GM12878 (cell line): ENCODE data around the gene WIPF2.

ENCODE experiments used
- IKZF2 ChIP-seq, 2 experiments: fragments of 450-650 bp; IDR thresholded peaks; 2 replicates each; pipeline ENCODE4 v1.6.1; 2017; ENCODE audit warnings: mild to moderate bottlenecking in 2 of 2, moderate library complexity in 2 of 2
- TF ChIP-seq, protein P1 (sequence below), 3 experiments: IDR thresholded peaks in 2 of 3; conservative IDR thresholded peaks in 1 of 3; 2 replicates each; pipeline ENCODE4 v1.5.1; 2011; ENCODE audit warnings: low read depth in 3 of 3, low read length in 3 of 3, mild to moderate bottlenecking in 3 of 3, control low read depth in 2 of 3, moderate library complexity in 2 of 3, inconsistent platforms in 1 of 3, mixed read lengths in 1 of 3; ENCODE audit not compliant: control insufficient read depth in 2 of 3, insufficient read depth in 1 of 3; ENCODE audit errors: extremely low read depth in 1 of 3

DNA sequence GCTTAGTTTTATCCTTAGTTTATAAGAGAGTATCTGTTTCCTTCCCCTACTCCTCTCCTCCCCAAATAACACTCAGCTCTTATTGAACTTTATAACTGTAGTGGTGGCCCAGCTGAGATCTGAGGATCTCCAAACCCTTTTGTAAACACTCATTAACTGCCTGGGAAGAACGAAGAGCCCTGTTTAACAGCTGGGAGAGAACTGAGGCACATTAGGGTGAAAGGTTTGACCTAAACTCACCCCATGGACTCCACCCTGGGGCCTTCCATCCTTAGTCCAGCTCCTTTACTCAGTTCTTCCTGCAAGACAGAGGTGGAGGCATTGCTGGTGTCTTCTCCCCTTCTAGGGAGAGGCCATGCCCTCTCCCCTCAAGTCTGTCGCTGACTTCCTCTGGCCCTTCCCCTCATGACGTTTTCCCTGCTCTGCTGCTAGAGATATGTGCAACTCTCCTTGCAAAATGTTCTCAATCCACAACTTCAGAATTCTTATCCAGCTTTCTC lies 88.7 kb downstream of the WIPF2 start:
- TF ChIP-seq, protein P1, sequence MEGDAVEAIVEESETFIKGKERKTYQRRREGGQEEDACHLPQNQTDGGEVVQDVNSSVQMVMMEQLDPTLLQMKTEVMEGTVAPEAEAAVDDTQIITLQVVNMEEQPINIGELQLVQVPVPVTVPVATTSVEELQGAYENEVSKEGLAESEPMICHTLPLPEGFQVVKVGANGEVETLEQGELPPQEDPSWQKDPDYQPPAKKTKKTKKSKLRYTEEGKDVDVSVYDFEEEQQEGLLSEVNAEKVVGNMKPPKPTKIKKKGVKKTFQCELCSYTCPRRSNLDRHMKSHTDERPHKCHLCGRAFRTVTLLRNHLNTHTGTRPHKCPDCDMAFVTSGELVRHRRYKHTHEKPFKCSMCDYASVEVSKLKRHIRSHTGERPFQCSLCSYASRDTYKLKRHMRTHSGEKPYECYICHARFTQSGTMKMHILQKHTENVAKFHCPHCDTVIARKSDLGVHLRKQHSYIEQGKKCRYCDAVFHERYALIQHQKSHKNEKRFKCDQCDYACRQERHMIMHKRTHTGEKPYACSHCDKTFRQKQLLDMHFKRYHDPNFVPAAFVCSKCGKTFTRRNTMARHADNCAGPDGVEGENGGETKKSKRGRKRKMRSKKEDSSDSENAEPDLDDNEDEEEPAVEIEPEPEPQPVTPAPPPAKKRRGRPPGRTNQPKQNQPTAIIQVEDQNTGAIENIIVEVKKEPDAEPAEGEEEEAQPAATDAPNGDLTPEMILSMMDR (IDR thresholded peaks at IDR 0.05 in 2 of 3, conservative IDR thresholded peaks at IDR 0.05 in 1 of 3; ENCODE audit: control insufficient read depth in 2 of 3, extremely low read depth in 1 of 3, insufficient read depth in 1 of 3, low read depth in 3 of 3, low read length in 3 of 3), result no peak
- no peak for TF ChIP-seq IKZF2 (IDR thresholded peaks at IDR 0.05)
